ENCODE measurements around the gene ATPAF1.

ATPAF1 gene

DNA sequence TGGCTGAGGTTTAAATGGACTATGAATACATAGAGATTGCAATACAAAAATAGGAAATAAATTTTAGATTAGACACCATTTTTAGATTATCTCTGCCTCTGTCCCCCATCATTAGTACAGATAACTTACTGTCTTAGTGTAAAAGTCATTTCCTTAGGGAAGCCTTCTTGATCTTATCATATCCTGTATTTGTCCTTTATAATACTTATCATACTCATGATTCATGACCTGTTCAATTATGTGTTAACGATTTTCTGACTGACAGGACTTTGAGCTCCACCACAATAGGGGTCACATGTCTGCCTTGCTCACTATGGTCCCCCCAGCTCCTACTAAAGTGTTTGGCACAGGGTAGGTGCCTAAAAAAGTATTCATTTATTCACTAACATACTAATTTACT is 18.1 kb upstream of the ATPAF1 start:
- H2AK5ac ChIP-seq (ENCODE audit: low read length), result no peak overlapping the region
- WGBS (ENCODE audit: extremely low coverage, insufficient coverage, insufficient read length), result no CpG with 5 or more reads among the region's 1 CpG
- no peak overlapping the region for H2BK5ac ChIP-seq (ENCODE audit: low read depth, low read length, poor library complexity)
- H4K91ac ChIP-seq (ENCODE audit: low read depth, low read length), result no peak overlapping the region
- peaks cover 12 to 49% of the 10 kb centered on the region in 2 experiments for H3K36me3 ChIP-seq (ENCODE audit: control insufficient read depth in 1 of 2, insufficient read depth in 2 of 2, low read length in 2 of 2)
- H3K4me3 ChIP-seq (ENCODE audit: low read depth, low read length), result no peak overlapping the region
- no peak for DNase-seq
- H3K4me1 ChIP-seq (ENCODE audit: control insufficient read depth in 1 of 2, insufficient read depth in 2 of 2, low read length in 2 of 2), result no peaks in the 10 kb centered on the region
- no peak overlapping the region for H2AFZ ChIP-seq (ENCODE audit: insufficient read depth, low read length, poor library complexity)
- no peak overlapping the region for H3K4ac ChIP-seq (ENCODE audit: low read depth, low read length)
- no peak overlapping the region for H3K9ac ChIP-seq (ENCODE audit: low read length)
- no peaks in the 10 kb centered on the region for H3K9me3 ChIP-seq (ENCODE audit: insufficient read depth, low read depth, low read length)
- no peaks in the 10 kb centered on the region for H3K79me1 ChIP-seq (ENCODE audit: low read length)
- no peak overlapping the region for H3K27ac ChIP-seq (ENCODE audit: low read depth, low read length)
- H3K14ac ChIP-seq (ENCODE audit: low read length), result no peak overlapping the region
- H3K4me2 ChIP-seq (ENCODE audit: low read length), result no peak overlapping the region
- no peak overlapping the region for H3K18ac ChIP-seq (ENCODE audit: low read length)
- H2BK12ac ChIP-seq (ENCODE audit: low read length), result no peak overlapping the region
- H4K8ac ChIP-seq (ENCODE audit: low read depth, low read length), result no peak overlapping the region
- no peak overlapping the region for H3K23ac ChIP-seq (ENCODE audit: low read length)
- no peak overlapping the region for H2BK120ac ChIP-seq (ENCODE audit: insufficient read depth, low read length, poor library complexity)
- H3K79me2 ChIP-seq (ENCODE audit: control insufficient read depth, insufficient read depth, low read length, poor library complexity), result no peaks in the 10 kb centered on the region
- H3K27me3 ChIP-seq (ENCODE audit: insufficient read depth, low read length), result no peaks in the 10 kb centered on the region
- no peak overlapping the region for H4K12ac ChIP-seq (ENCODE audit: low read depth, low read length)

DNA sequence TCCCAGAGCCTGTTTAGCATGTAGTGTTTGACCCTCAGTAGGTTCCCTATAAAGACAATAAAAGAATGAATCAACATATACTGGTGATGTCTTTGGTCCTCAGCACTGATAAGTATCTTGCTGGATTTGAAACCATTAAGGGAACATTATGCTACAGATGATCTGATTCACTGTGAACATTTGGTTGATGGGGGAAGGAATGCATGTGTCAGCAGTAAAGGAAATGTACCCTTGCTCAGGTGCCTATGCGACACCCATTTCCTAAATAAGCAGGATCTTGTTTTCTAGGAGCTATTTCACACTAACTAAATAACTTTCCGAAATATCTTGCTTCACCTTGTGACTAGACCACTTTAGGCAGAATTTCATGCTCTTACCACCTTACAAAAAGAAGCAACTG is 16.5 kb upstream of the ATPAF1 start:
- H2AK5ac ChIP-seq (ENCODE audit: low read length), result no peak overlapping the region
- no peak overlapping the region for H2BK12ac ChIP-seq (ENCODE audit: low read length)
- no CpG with 5 or more reads among the region's 2 CpGs for WGBS (ENCODE audit: extremely low coverage, insufficient coverage, insufficient read length)
- no peak overlapping the region for H3K9ac ChIP-seq (ENCODE audit: low read length)
- no peaks in the 10 kb centered on the region for H3K79me1 ChIP-seq (ENCODE audit: low read length)
- no peaks in the 10 kb centered on the region for H3K27me3 ChIP-seq (ENCODE audit: insufficient read depth, low read length)
- peaks cover 14 to 43% of the 10 kb centered on the region in 2 experiments for H3K36me3 ChIP-seq (ENCODE audit: control insufficient read depth in 1 of 2, insufficient read depth in 2 of 2, low read length in 2 of 2)
- H3K14ac ChIP-seq (ENCODE audit: low read length), result no peak overlapping the region
- no peak overlapping the region for H3K27ac ChIP-seq (ENCODE audit: low read depth, low read length)
- no peak overlapping the region for H3K4me3 ChIP-seq (ENCODE audit: low read depth, low read length)
- H3K9me3 ChIP-seq (ENCODE audit: insufficient read depth, low read depth, low read length), result no peaks in the 10 kb centered on the region
- no peak overlapping the region for H4K12ac ChIP-seq (ENCODE audit: low read depth, low read length)
- no peak overlapping the region for H3K18ac ChIP-seq (ENCODE audit: low read length)
- H4K8ac ChIP-seq (ENCODE audit: low read depth, low read length), result no peak overlapping the region
- H2BK120ac ChIP-seq (ENCODE audit: insufficient read depth, low read length, poor library complexity), result no peak overlapping the region
- H3K4ac ChIP-seq (ENCODE audit: low read depth, low read length), result no peak overlapping the region
- no peak overlapping the region for H2AFZ ChIP-seq (ENCODE audit: insufficient read depth, low read length, poor library complexity)
- H3K4me1 ChIP-seq (ENCODE audit: control insufficient read depth in 1 of 2, insufficient read depth in 2 of 2, low read length in 2 of 2), result no peaks in the 10 kb centered on the region
- no peaks in the 10 kb centered on the region for H3K79me2 ChIP-seq (ENCODE audit: control insufficient read depth, insufficient read depth, low read length, poor library complexity)
- no peak overlapping the region for H4K91ac ChIP-seq (ENCODE audit: low read depth, low read length)
- H3K23ac ChIP-seq (ENCODE audit: low read length), result no peak overlapping the region
- DNase-seq, result no peak
- H3K4me2 ChIP-seq (ENCODE audit: low read length), result no peak overlapping the region
- no peak overlapping the region for H2BK5ac ChIP-seq (ENCODE audit: low read depth, low read length, poor library complexity)

DNA sequence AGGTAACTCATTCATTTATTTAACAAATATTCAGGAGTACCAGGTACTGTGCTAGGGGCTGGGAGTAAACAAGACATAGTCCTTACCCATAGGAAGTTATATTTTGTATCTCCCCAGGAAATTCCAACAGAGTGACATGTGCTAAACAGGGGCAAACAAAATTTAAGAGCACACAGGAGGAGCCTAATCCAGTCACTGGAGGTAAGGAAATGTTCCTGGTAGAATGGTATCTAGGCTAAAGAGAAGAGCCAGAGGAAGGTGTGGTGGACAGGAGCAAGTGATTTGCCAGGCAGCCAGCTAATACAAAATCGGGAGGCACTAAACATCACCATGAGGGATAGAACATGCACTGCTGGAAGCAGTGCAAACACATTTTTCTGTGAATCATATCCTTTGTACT is 13.9 kb upstream of the ATPAF1 start:
- Histone ChIP-seq H4K12ac (ENCODE audit: low read depth, low read length) (no peak overlapping the region), H4K91ac (ENCODE audit: low read depth, low read length) (no peak overlapping the region), H2BK5ac (ENCODE audit: low read depth, low read length, poor library complexity) (no peak overlapping the region), H3K9me3 (ENCODE audit: insufficient read depth, low read depth, low read length) (no peaks in the 10 kb centered on the region), H2AFZ (ENCODE audit: insufficient read depth, low read length, poor library complexity) (no peak overlapping the region), H3K27me3 (ENCODE audit: insufficient read depth, low read length) (no peaks in the 10 kb centered on the region), H4K8ac (ENCODE audit: low read depth, low read length) (no peak overlapping the region), H3K4me1 (ENCODE audit: control insufficient read depth in 1 of 2, insufficient read depth in 2 of 2, low read length in 2 of 2) (no peaks in the 10 kb centered on the region), H2BK12ac (ENCODE audit: low read length) (no peak overlapping the region), H3K79me1 (ENCODE audit: low read length) (no peaks in the 10 kb centered on the region), H2BK120ac (ENCODE audit: insufficient read depth, low read length, poor library complexity) (no peak overlapping the region), H3K18ac (ENCODE audit: low read length) (no peak overlapping the region), H3K4ac (ENCODE audit: low read depth, low read length) (no peak overlapping the region), H3K23ac (ENCODE audit: low read length) (no peak overlapping the region), H3K4me2 (ENCODE audit: low read length) (no peak overlapping the region), H2AK5ac (ENCODE audit: low read length) (no peak overlapping the region), H3K14ac (ENCODE audit: low read length) (no peak overlapping the region), H3K27ac (ENCODE audit: low read depth, low read length) (no peak overlapping the region), H3K79me2 (ENCODE audit: control insufficient read depth, insufficient read depth, low read length, poor library complexity) (no peaks in the 10 kb centered on the region), H3K4me3 (ENCODE audit: low read depth, low read length) (no peak overlapping the region), H3K9ac (ENCODE audit: low read length) (no peak overlapping the region), H3K36me3 (ENCODE audit: control insufficient read depth in 1 of 2, insufficient read depth in 2 of 2, low read length in 2 of 2) (peaks cover 10 to 40% of the 10 kb centered on the region in 2 experiments)
- no peak for DNase-seq
- WGBS (ENCODE audit: extremely low coverage, insufficient coverage, insufficient read length), result no CpG with 5 or more reads among the region's 1 CpG

DNA sequence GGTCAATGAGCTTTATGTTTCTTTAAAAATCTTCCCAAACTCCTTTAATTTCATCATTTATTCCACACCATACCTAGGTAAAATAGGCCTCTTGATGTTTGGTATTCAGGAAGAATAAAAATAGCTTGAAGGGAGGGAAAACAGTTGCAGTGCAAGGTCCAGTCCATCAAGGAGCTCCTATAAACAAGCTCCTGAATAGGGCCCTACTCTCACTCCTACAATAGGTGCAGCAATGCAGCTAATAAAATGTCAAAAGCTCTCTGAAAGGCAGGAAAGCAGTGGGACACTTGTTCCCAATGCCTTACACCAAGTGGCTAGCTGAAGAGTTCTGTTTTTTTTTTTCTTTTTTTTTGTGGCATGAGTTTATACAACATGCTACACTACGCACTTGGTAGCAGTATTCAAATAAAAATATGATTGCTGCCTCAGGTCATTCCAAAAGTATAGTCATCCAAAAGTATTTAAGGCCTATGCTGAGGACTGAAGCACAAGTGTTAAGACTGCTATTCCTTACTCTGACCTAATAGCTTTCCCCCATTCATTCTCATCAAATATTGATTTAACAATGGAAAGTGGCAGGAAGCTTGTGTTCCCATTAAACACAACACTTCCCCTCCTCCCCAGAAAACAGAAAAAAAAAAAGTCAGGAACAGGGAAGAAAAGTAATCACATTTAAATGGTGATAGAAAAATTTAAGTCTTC is 13.3 kb upstream of the ATPAF1 start:
- no peak overlapping the region for H3K18ac ChIP-seq (ENCODE audit: low read length)
- H3K9me3 ChIP-seq (ENCODE audit: insufficient read depth, low read depth, low read length), result no peaks in the 10 kb centered on the region
- no peak overlapping the region for H2BK12ac ChIP-seq (ENCODE audit: low read length)
- H3K23ac ChIP-seq (ENCODE audit: low read length), result no peak overlapping the region
- no CpG with 5 or more reads among the region's 1 CpG for WGBS (ENCODE audit: extremely low coverage, insufficient coverage, insufficient read length)
- no peak for DNase-seq
- no peak overlapping the region for H2AK5ac ChIP-seq (ENCODE audit: low read length)
- H2BK120ac ChIP-seq (ENCODE audit: insufficient read depth, low read length, poor library complexity), result no peak overlapping the region
- no peaks in the 10 kb centered on the region for H3K27me3 ChIP-seq (ENCODE audit: insufficient read depth, low read length)
- no peak overlapping the region for H3K4me2 ChIP-seq (ENCODE audit: low read length)
- H2BK5ac ChIP-seq (ENCODE audit: low read depth, low read length, poor library complexity), result no peak overlapping the region
- no peak overlapping the region for H3K14ac ChIP-seq (ENCODE audit: low read length)
- H4K8ac ChIP-seq (ENCODE audit: low read depth, low read length), result no peak overlapping the region
- no peaks in the 10 kb centered on the region for H3K4me1 ChIP-seq (ENCODE audit: control insufficient read depth in 1 of 2, insufficient read depth in 2 of 2, low read length in 2 of 2)
- no peak overlapping the region for H3K4ac ChIP-seq (ENCODE audit: low read depth, low read length)
- no peaks in the 10 kb centered on the region for H3K79me1 ChIP-seq (ENCODE audit: low read length)
- H3K79me2 ChIP-seq (ENCODE audit: control insufficient read depth, insufficient read depth, low read length, poor library complexity), result no peaks in the 10 kb centered on the region
- H3K36me3 ChIP-seq (ENCODE audit: control insufficient read depth in 1 of 2, insufficient read depth in 2 of 2, low read length in 2 of 2), result peaks cover 10 to 37% of the 10 kb centered on the region in 2 experiments
- H4K91ac ChIP-seq (ENCODE audit: low read depth, low read length), result no peak overlapping the region
- no peak overlapping the region for H3K4me3 ChIP-seq (ENCODE audit: low read depth, low read length)
- no peak overlapping the region for H3K27ac ChIP-seq (ENCODE audit: low read depth, low read length)
- no peak overlapping the region for H4K12ac ChIP-seq (ENCODE audit: low read depth, low read length)
- no peak overlapping the region for H3K9ac ChIP-seq (ENCODE audit: low read length)
- H2AFZ ChIP-seq (ENCODE audit: insufficient read depth, low read length, poor library complexity), result no peak overlapping the region
